H9 (cell line): ENCODE measurements around the gene SLC6A2. TPM values are rescaled to one million over a fixed set of nuclear protein-coding genes. Genes with fewer than 3 reads are reported as not detected.

ENCODE experiments used
- DNase-seq: peaks from one replicate; pipeline ENCODE4 v3.0.0-alpha.2; 2017
- H2AFZ ChIP-seq: one replicate; pipeline ENCODE4 v1.6.1; 2013; ENCODE audit warnings: mild to moderate bottlenecking, low read length, control low read depth, moderate library complexity
- H2AK5ac ChIP-seq: 2 replicates; pipeline ENCODE4 v1.6.1; 2013; ENCODE audit warnings: low read length, control low read depth, mixed read lengths; ENCODE audit not compliant: insufficient read length
- H2BK120ac ChIP-seq: one replicate; pipeline ENCODE4 v1.6.1; 2013; ENCODE audit warnings: low read depth, mild to moderate bottlenecking, low read length, control low read depth, inconsistent platforms; ENCODE audit not compliant: poor library complexity, severe bottlenecking
- H2BK12ac ChIP-seq: 2 replicates; pipeline ENCODE4 v1.6.1; 2013; ENCODE audit warnings: low read length, control low read depth, mixed read lengths, low read depth; ENCODE audit not compliant: insufficient read length
- H2BK15ac ChIP-seq: 2 replicates; pipeline ENCODE4 v1.6.1; 2013; ENCODE audit warnings: low read depth, low read length, control low read depth
- H2BK20ac ChIP-seq: one replicate; pipeline ENCODE4 v1.6.1; 2013; ENCODE audit warnings: low read depth, mild to moderate bottlenecking, low read length, control low read depth, inconsistent platforms; ENCODE audit not compliant: poor library complexity, severe bottlenecking
- H2BK5ac ChIP-seq: 2 replicates; pipeline ENCODE4 v1.6.1; 2013; ENCODE audit warnings: low read length, control low read depth, mixed read lengths; ENCODE audit not compliant: insufficient read length
- H3K14ac ChIP-seq: 2 replicates; pipeline ENCODE4 v1.6.1; 2013; ENCODE audit warnings: low read length, control low read depth; ENCODE audit not compliant: insufficient read depth
- H3K18ac ChIP-seq: 2 replicates; pipeline ENCODE4 v1.6.1; 2013; ENCODE audit warnings: low read depth, mild to moderate bottlenecking, mixed read lengths, low read length, control low read depth; ENCODE audit not compliant: insufficient read length
- H3K23ac ChIP-seq: 2 replicates; pipeline ENCODE4 v1.6.1; 2013; ENCODE audit warnings: low read length, control low read depth, mixed read lengths, low read depth; ENCODE audit not compliant: insufficient read length
- H3K23me2 ChIP-seq: 2 replicates; pipeline ENCODE4 v1.6.1; 2013; ENCODE audit warnings: low read depth, mild to moderate bottlenecking, mixed read lengths, low read length, control low read depth; ENCODE audit not compliant: insufficient read length, poor library complexity, severe bottlenecking
- H3K27ac ChIP-seq: 2 replicates; pipeline ENCODE4 v1.5.1; 2013; ENCODE audit warnings: low read length, control low read depth, mixed read lengths, low read depth; ENCODE audit not compliant: insufficient read length
- H3K27me3 ChIP-seq: 2 replicates; pipeline ENCODE4 v1.6.1; 2013; ENCODE audit warnings: low read length, control low read depth, inconsistent platforms; ENCODE audit not compliant: insufficient read depth
- H3K4ac ChIP-seq: 2 replicates; pipeline ENCODE4 v1.6.1; 2013; ENCODE audit warnings: low read depth, mild to moderate bottlenecking, control low read depth, inconsistent platforms, low read length, moderate library complexity
- H3K4me1 ChIP-seq: 2 replicates; pipeline ENCODE4 v1.6.1; 2013; ENCODE audit warnings: low read length, control low read depth, inconsistent platforms; ENCODE audit not compliant: insufficient read depth
- H3K4me2 ChIP-seq: 2 replicates; pipeline ENCODE4 v1.6.1; 2013; ENCODE audit warnings: low read length, control low read depth, mixed read lengths; ENCODE audit not compliant: insufficient read length, insufficient read depth
- H3K56ac ChIP-seq: 2 replicates; pipeline ENCODE4 v1.6.1; 2013; ENCODE audit warnings: low read depth, mild to moderate bottlenecking, mixed read lengths, low read length, control low read depth; ENCODE audit not compliant: insufficient read length
- H3K79me1 ChIP-seq: 2 replicates; pipeline ENCODE4 v1.6.1; 2013; ENCODE audit warnings: low read depth, mild to moderate bottlenecking, moderate library complexity, low read length, control low read depth, inconsistent platforms; ENCODE audit not compliant: insufficient read depth, poor library complexity, severe bottlenecking
- H3K79me2 ChIP-seq: 2 replicates; pipeline ENCODE4 v1.6.1; 2013; ENCODE audit warnings: low read length, control low read depth, inconsistent platforms; ENCODE audit not compliant: insufficient read depth
- H3K9ac ChIP-seq: 2 replicates; pipeline ENCODE4 v1.6.1; 2013; ENCODE audit warnings: low read length, control low read depth, mixed read lengths; ENCODE audit not compliant: insufficient read length; ENCODE audit errors: extremely low read depth
- H3K9me3 ChIP-seq: one replicate; pipeline ENCODE4 v1.6.1; 2013; ENCODE audit warnings: low read depth, low read length, inconsistent platforms; ENCODE audit not compliant: control insufficient read depth
- H3T11ph ChIP-seq: one replicate; pipeline ENCODE4 v1.6.1; 2013; ENCODE audit warnings: mild to moderate bottlenecking, low read length, control low read depth, inconsistent platforms
- H4K20me1 ChIP-seq: one replicate; pipeline ENCODE4 v1.6.1; 2013; ENCODE audit not compliant: control insufficient read depth, insufficient read length, insufficient read depth
- H4K5ac ChIP-seq: 2 replicates; pipeline ENCODE4 v1.6.1; 2013; ENCODE audit warnings: low read depth, mild to moderate bottlenecking, mixed read lengths, low read length, control low read depth; ENCODE audit not compliant: insufficient read length
- H4K8ac ChIP-seq: replicated peaks from 2 replicates; pipeline ENCODE4 v1.6.1; 2013; ENCODE audit warnings: low read length, control low read depth, mixed read lengths, low read depth; ENCODE audit not compliant: insufficient read length
- H4K91ac ChIP-seq: 2 replicates; pipeline ENCODE4 v1.6.1; 2013; ENCODE audit warnings: low read depth, mild to moderate bottlenecking, moderate library complexity, mixed read lengths, low read length, control low read depth; ENCODE audit not compliant: insufficient read length
- H3K27ac Mint-ChIP-seq, 3 experiments: 2 replicates in 2 of 3; 3 replicates in 1 of 3; pipeline ENCODE4 v1.8.0; 2020 to 2021; ENCODE audit warnings: mixed read lengths in 3 of 3, mild to moderate bottlenecking in 1 of 3, moderate library complexity in 1 of 3
- H3K27me3 Mint-ChIP-seq: 2 replicates; pipeline ENCODE4 v1.8.0; 2021; ENCODE audit warnings: low read depth, mild to moderate bottlenecking, moderate library complexity, mixed read lengths
- H3K36me3 Mint-ChIP-seq, 3 experiments: 2 replicates in 2 of 3; 3 replicates in 1 of 3; pipeline ENCODE4 v1.8.0; 2020 to 2021; ENCODE audit warnings: low read depth in 3 of 3, mixed read lengths in 3 of 3; ENCODE audit not compliant: insufficient read depth in 1 of 3
- H3K4me1 Mint-ChIP-seq, 2 experiments: 2 replicates each; pipeline ENCODE4 v1.8.0; 2020; ENCODE audit warnings: mixed read lengths in 2 of 2
- H3K4me3 Mint-ChIP-seq, 2 experiments: 2 replicates in 1 of 2; 3 replicates in 1 of 2; pipeline ENCODE4 v1.8.0; 2020 to 2021; ENCODE audit warnings: mild to moderate bottlenecking in 2 of 2, mixed read lengths in 2 of 2, moderate library complexity in 1 of 2
- H3K9me3 Mint-ChIP-seq, 2 experiments: 2 replicates in 1 of 2; 3 replicates in 1 of 2; pipeline ENCODE4 v1.8.0; 2020; ENCODE audit warnings: mild to moderate bottlenecking in 2 of 2, mixed read lengths in 2 of 2, moderate library complexity in 1 of 2
- WGBS: extraction: QIAGEN DNeasy Blood & Tissue Kit; methylation state at CpG from one replicate; pipeline ENCODE4 v1.1.7; 2013; ENCODE audit warnings: missing lambda C conversion rate, low lambda C conversion rate, mixed read lengths; ENCODE audit not compliant: insufficient read length; ENCODE audit errors: extremely low coverage; 5-methylcytosine and 5-hydroxymethylcytosine counted together
- total RNA-seq: library from RNA; stranded (reverse); gene quantifications from 2 replicates; pipeline ENCODE4 v1.2.1, GENCODE V29; 2021
- TF ChIP-seq, protein P1 (sequence below): fragments of 200-600 bp; sonication (generic); conservative IDR thresholded peaks from 3 replicates; pipeline ENCODE4 v1.8.0; 2021; ENCODE audit warnings: antibody characterized with exemption, mild to moderate bottlenecking

SLC6A2 gene
- total RNA-seq, 1 experiment from 2014 or later = 0.24 TPM

DNA sequence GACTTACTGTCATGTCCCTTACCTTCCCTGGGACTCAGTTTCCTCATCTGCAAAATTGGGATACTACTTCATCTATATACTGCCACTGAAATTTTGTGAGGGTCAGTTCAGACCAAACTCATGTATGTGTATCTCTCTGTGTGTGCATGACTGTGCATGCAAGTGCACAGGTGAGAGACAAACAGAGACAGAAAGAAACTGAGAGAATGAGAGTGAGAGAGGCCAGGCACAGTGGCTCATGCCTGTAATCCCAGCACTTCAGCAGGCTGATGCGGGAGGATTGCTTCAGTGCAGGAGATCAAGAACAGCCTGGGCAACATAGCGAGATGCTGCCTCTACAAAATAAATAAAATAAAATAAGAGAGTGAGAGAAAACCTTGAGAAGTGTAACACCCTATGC, 32.1 kb upstream of the SLC6A2 start:
- Mint-ChIP-seq H3K4me1 (peaks cover 25% of the 10 kb centered on the region in 2 experiments), H3K36me3 (peaks cover 0 to 8% (median 6%) of the 10 kb centered on the region in 3 experiments; a peak in 2 of 7 replicates), H3K27ac (no peak overlapping the region), H3K27me3 (peaks cover 16% of the 10 kb centered on the region), H3K4me3 (no peak overlapping the region), H3K9me3 (peaks cover 4 to 10% of the 10 kb centered on the region in 2 experiments; a peak in 4 of 5 replicates)
- H2AK5ac ChIP-seq = no peak overlapping the region
- DNase-seq = no peak
- no peaks in the 10 kb centered on the region for H3K79me2 ChIP-seq
- H3K79me1 ChIP-seq = no peaks in the 10 kb centered on the region
- no peaks in the 10 kb centered on the region for H3K4me1 ChIP-seq
- H3K23ac ChIP-seq = no peak overlapping the region
- H3K4ac ChIP-seq = no peak overlapping the region
- no peaks in the 10 kb centered on the region for H3K23me2 ChIP-seq
- TF ChIP-seq, protein P1, sequence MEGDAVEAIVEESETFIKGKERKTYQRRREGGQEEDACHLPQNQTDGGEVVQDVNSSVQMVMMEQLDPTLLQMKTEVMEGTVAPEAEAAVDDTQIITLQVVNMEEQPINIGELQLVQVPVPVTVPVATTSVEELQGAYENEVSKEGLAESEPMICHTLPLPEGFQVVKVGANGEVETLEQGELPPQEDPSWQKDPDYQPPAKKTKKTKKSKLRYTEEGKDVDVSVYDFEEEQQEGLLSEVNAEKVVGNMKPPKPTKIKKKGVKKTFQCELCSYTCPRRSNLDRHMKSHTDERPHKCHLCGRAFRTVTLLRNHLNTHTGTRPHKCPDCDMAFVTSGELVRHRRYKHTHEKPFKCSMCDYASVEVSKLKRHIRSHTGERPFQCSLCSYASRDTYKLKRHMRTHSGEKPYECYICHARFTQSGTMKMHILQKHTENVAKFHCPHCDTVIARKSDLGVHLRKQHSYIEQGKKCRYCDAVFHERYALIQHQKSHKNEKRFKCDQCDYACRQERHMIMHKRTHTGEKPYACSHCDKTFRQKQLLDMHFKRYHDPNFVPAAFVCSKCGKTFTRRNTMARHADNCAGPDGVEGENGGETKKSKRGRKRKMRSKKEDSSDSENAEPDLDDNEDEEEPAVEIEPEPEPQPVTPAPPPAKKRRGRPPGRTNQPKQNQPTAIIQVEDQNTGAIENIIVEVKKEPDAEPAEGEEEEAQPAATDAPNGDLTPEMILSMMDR = no peak
- no peak overlapping the region for H3K4me2 ChIP-seq
- no peak overlapping the region for H2BK120ac ChIP-seq
- no peak overlapping the region for H3K14ac ChIP-seq
- H3K9me3 ChIP-seq = no peaks in the 10 kb centered on the region
- H4K91ac ChIP-seq = no peak overlapping the region
- no peaks in the 10 kb centered on the region for H3K27me3 ChIP-seq
- H3T11ph ChIP-seq = no peak overlapping the region
- H2AFZ ChIP-seq = no peak overlapping the region
- H4K5ac ChIP-seq = no peak overlapping the region
- no peaks in the 10 kb centered on the region for H4K20me1 ChIP-seq
- H2BK5ac ChIP-seq = no peak overlapping the region
- no peak overlapping the region for H3K18ac ChIP-seq
- no peak overlapping the region for H2BK12ac ChIP-seq
- no CpG with 5 or more reads among the region's 2 CpGs for WGBS
- H4K8ac ChIP-seq = no peak overlapping the region
- H2BK20ac ChIP-seq = no peak overlapping the region
- H2BK15ac ChIP-seq = no peak overlapping the region
- no peak overlapping the region for H3K56ac ChIP-seq
- no peak overlapping the region for H3K9ac ChIP-seq
- no peak overlapping the region for H3K27ac ChIP-seq
